ENCODE results near the gene OSBPL3. TPM values are rescaled to one million over a fixed set of nuclear protein-coding genes. Genes with fewer than 3 reads are reported as not detected.

The OSBPL3 gene
- polyA plus RNA-seq, 3 donors, result 2.6 to 9.2 (median 3.7) TPM

GRCh38 chr7:24793982-24794648 is 185.9 kb downstream of the OSBPL3 start:
- Mint-ChIP-seq H3K27ac (peak overlapping the region in 6 of 7 donors; percentile 17 to 83 (median 75)), H3K4me3 (peak overlapping the region in 1 of 2 donors; percentile 7), H3K27me3 (ENCODE audit: low read depth in 3 of 3) (no peaks in the 10 kb centered on the region), H3K4me1 (peaks cover 12% of the 10 kb centered on the region), H3K36me3 (peaks cover 0 to 3% of the 10 kb centered on the region in 2 donors), H3K9me3 (peaks cover 2 to 5% (median 3%) of the 10 kb centered on the region in 7 donors)
- no peak overlapping the region for H3K4me2 ChIP-seq (replicated peaks; ENCODE audit: extremely low read depth, low read length, poor library complexity, severe bottlenecking)
- peak overlapping the region in 1 of 2 donors; percentile 49 for H3K27ac ChIP-seq (ENCODE audit: low read depth in 1 of 2, low read length in 2 of 2)
- H3K36me3 ChIP-seq (replicated peaks in 1 of 2; ENCODE audit: control insufficient read depth in 1 of 2, insufficient read depth in 2 of 2, low read length in 2 of 2), result no peaks in the 10 kb centered on the region
- peaks cover 0 to 3% of the 10 kb centered on the region in 2 donors for H3K9me3 ChIP-seq (replicated peaks in 1 of 2; ENCODE audit: control insufficient read depth in 1 of 2, insufficient read depth in 1 of 2, low read length in 2 of 2)
- H4K20me1 ChIP-seq (ENCODE audit: insufficient read depth, low read length), result no peaks in the 10 kb centered on the region
- TF ChIP-seq, protein P1, sequence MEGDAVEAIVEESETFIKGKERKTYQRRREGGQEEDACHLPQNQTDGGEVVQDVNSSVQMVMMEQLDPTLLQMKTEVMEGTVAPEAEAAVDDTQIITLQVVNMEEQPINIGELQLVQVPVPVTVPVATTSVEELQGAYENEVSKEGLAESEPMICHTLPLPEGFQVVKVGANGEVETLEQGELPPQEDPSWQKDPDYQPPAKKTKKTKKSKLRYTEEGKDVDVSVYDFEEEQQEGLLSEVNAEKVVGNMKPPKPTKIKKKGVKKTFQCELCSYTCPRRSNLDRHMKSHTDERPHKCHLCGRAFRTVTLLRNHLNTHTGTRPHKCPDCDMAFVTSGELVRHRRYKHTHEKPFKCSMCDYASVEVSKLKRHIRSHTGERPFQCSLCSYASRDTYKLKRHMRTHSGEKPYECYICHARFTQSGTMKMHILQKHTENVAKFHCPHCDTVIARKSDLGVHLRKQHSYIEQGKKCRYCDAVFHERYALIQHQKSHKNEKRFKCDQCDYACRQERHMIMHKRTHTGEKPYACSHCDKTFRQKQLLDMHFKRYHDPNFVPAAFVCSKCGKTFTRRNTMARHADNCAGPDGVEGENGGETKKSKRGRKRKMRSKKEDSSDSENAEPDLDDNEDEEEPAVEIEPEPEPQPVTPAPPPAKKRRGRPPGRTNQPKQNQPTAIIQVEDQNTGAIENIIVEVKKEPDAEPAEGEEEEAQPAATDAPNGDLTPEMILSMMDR (IDR thresholded peaks at IDR 0.05), result no peak
- H3K9ac ChIP-seq (ENCODE audit: insufficient read depth, low read length, poor library complexity, severe bottlenecking), result peak overlapping the region; percentile 18
- 80% methylated on average over 3 of the region's 9 CpGs for WGBS (ENCODE audit: insufficient coverage)
- DNase-seq, result peak in 1 of 3 donors; percentile 26
- peaks cover 8 to 9% of the 10 kb centered on the region in 2 donors for H3K4me1 ChIP-seq (ENCODE audit: control insufficient read depth in 1 of 2, insufficient read depth in 2 of 2, low read length in 2 of 2)
- intact Hi-C loops (cut with micrococcal nuclease), result no loop called here
- no peaks in the 10 kb centered on the region for H3K79me2 ChIP-seq (ENCODE audit: insufficient read depth, low read length)
- peak overlapping the region; percentile 32 for H2AFZ ChIP-seq (ENCODE audit: insufficient read depth, low read depth, low read length, poor library complexity, severe bottlenecking)
- H3K27me3 ChIP-seq (ENCODE audit: control insufficient read depth in 2 of 2, insufficient read depth in 2 of 2, low read length in 2 of 2), result no peaks in the 10 kb centered on the region
- no peak overlapping the region for H3K4me3 ChIP-seq (replicated peaks in 1 of 3; ENCODE audit: low read depth in 2 of 3, low read length in 3 of 3)

- Histone ChIP-seq H3K27me3 (ENCODE audit: control insufficient read depth in 2 of 2, insufficient read depth in 2 of 2, low read length in 2 of 2) (no peaks in the 10 kb centered on the region), H2AFZ (ENCODE audit: insufficient read depth, low read depth, low read length, poor library complexity, severe bottlenecking) (no peak overlapping the region), H4K20me1 (ENCODE audit: insufficient read depth, low read length) (no peaks in the 10 kb centered on the region), H3K4me1 (ENCODE audit: control insufficient read depth in 1 of 2, insufficient read depth in 2 of 2, low read length in 2 of 2) (peaks cover 29 to 35% of the 10 kb centered on the region in 2 donors), H3K36me3 (replicated peaks in 1 of 2; ENCODE audit: control insufficient read depth in 1 of 2, insufficient read depth in 2 of 2, low read length in 2 of 2) (no peaks in the 10 kb centered on the region), H3K4me3 (replicated peaks in 1 of 3; ENCODE audit: low read depth in 2 of 3, low read length in 3 of 3) (no peak overlapping the region), H3K9me3 (replicated peaks in 1 of 2; ENCODE audit: control insufficient read depth in 1 of 2, insufficient read depth in 1 of 2, low read length in 2 of 2) (peaks cover 0 to 4% of the 10 kb centered on the region in 2 donors), H3K79me2 (ENCODE audit: insufficient read depth, low read length) (no peaks in the 10 kb centered on the region), H3K27ac (ENCODE audit: low read depth in 1 of 2, low read length in 2 of 2) (no peak overlapping the region), H3K4me2 (replicated peaks; ENCODE audit: extremely low read depth, low read length, poor library complexity, severe bottlenecking) (no peak overlapping the region), H3K9ac (ENCODE audit: insufficient read depth, low read length, poor library complexity, severe bottlenecking) (no peak overlapping the region)
- DNase-seq, result peak in 1 of 3 donors; percentile 27
- Mint-ChIP-seq H3K4me1 (peaks cover 29% of the 10 kb centered on the region), H3K36me3 (peaks cover 0 to 3% of the 10 kb centered on the region in 2 donors), H3K4me3 (no peak overlapping the region), H3K27ac (peak overlapping the region in 2 of 7 donors; percentile 15 to 23), H3K27me3 (ENCODE audit: low read depth in 3 of 3) (no peaks in the 10 kb centered on the region), H3K9me3 (peaks cover 2 to 9% (median 5%) of the 10 kb centered on the region in 7 donors)
- WGBS (ENCODE audit: insufficient coverage), result 100% methylated on average over 5 of the region's 10 CpGs
- TF ChIP-seq, protein P1 (IDR thresholded peaks at IDR 0.05), result no peak
- intact Hi-C loops (cut with micrococcal nuclease), result loop anchor here in 1 of 2 donors (10.0 kb wide), 1 partner anchor 46 kb away; no protein-coding TSS in a partner anchor
Observed at GRCh38 chr7:24788961-24789576, 190.9 kb downstream of the OSBPL3 start.
